ENCODE data around the gene TYK2. TPM values are rescaled to one million over a fixed set of nuclear protein-coding genes. Genes with fewer than 3 reads are reported as not detected.
A peak's percentile ranks its signal among the peaks of the same experiment; 100 is the strongest.

TYK2 gene
- total RNA-seq = 10 to 100 TPM; 50.5 to 71.6 (median 65.9) TPM

GRCh38 chr19:10380313-10381102, at the start of gene TYK2:
TYK2 (minus strand) TSS chr19:10380572; CDS start chr19:10378406, 2,166 bp downstream.
- intact Hi-C loops (cut with DNase I) = no loop called here
- H3K9me3 ChIP-seq = no peaks in the 10 kb centered on the region
- H3K4me1 ChIP-seq = peaks cover 11 to 30% (median 20%) of the 10 kb centered on the region in 4 donors
- 0% methylated on average over 9 of the region's 58 CpGs for WGBS
- no peaks in the 10 kb centered on the region for H3K27me3 ChIP-seq
- peaks cover 4 to 26% (median 20%) of the 10 kb centered on the region in 4 donors for H3K36me3 ChIP-seq
- TF ChIP-seq POLR2AphosphoS5 (IDR thresholded peaks at IDR 0.05) (peak; percentile 82 to 87), POLR2A (IDR thresholded peaks at IDR 0.05; ENCODE audit: low read depth) (no peak), CTCF (IDR thresholded peaks at IDR 0.05) (peak in 1 of 3 experiments; percentile 9)
- peak within 1 kb of the TSS; percentile 88 to 99 (median 98) for H3K4me3 ChIP-seq
- peak within 1 kb of the TSS; percentile 84 to 88 (median 86) for H3K27ac ChIP-seq (replicated peaks in 1 of 4)
- peak; percentile 100 for DNase-seq (ENCODE audit: extremely low spot score)

- H3K27me3 ChIP-seq = peaks cover 0 to 43% (median 11%) of the 10 kb centered on the region in 4 donors
- TF ChIP-seq POLR2AphosphoS5 (IDR thresholded peaks at IDR 0.05) = no peak
- WGBS = 69% methylated on average over 5 of the region's 5 CpGs
These were observed 48.6 kb upstream of the TYK2 start for GRCh38 chr19:10428996-10429381.

GRCh38 chr19:10427169-10427568, 46.8 kb upstream of the TYK2 start:
- H3K4me1 ChIP-seq = peaks cover 19 to 34% (median 28%) of the 10 kb centered on the region in 4 donors
- no peak overlapping the region for H3K27ac ChIP-seq (replicated peaks in 1 of 4)
- intact Hi-C loops (cut with DNase I) = no loop called here
- no peak overlapping the region for H3K4me3 ChIP-seq
- TF ChIP-seq EP300 (IDR thresholded peaks at IDR 0.05) = no peak
- no peak for TF ChIP-seq POLR2AphosphoS5 (IDR thresholded peaks at IDR 0.05)
- no peak for TF ChIP-seq POLR2A (IDR thresholded peaks at IDR 0.05; ENCODE audit: low read depth)
- TF ChIP-seq CTCF (IDR thresholded peaks at IDR 0.05) = no peak
- 77% methylated on average over 6 of the region's 6 CpGs for WGBS
- peaks cover 0 to 61% (median 26%) of the 10 kb centered on the region in 4 donors for H3K27me3 ChIP-seq
- no peaks in the 10 kb centered on the region for H3K36me3 ChIP-seq
- H3K9me3 ChIP-seq = no peaks in the 10 kb centered on the region
- no peak for DNase-seq (ENCODE audit: extremely low spot score)

More at GRCh38 chr19:10428996-10429381, 48.6 kb upstream of the TYK2 start:
- no peak overlapping the region for H3K4me3 ChIP-seq
- H3K4me1 ChIP-seq = peaks cover 22 to 45% (median 42%) of the 10 kb centered on the region in 4 donors
- no peak overlapping the region for H3K27ac ChIP-seq (replicated peaks in 1 of 4)
- no peak for DNase-seq (ENCODE audit: extremely low spot score)
- intact Hi-C loops (cut with DNase I) = no loop called here
- H3K9me3 ChIP-seq = no peaks in the 10 kb centered on the region
- no peaks in the 10 kb centered on the region for H3K36me3 ChIP-seq

- Histone ChIP-seq H3K9me3 (no peaks in the 10 kb centered on the region), H3K4me1 (peaks cover 31 to 42% (median 35%) of the 10 kb centered on the region in 4 donors), H3K27me3 (peaks cover 9 to 78% (median 55%) of the 10 kb centered on the region in 4 donors), H3K4me3 (peak overlapping the region; percentile 34 to 52 (median 38)), H3K27ac (replicated peaks in 1 of 4) (no peak overlapping the region), H3K36me3 (no peaks in the 10 kb centered on the region)
- no peak for TF ChIP-seq POLR2A (IDR thresholded peaks at IDR 0.05; ENCODE audit: low read depth)
- peak in 1 of 2 donors; percentile 45 for TF ChIP-seq POLR2AphosphoS5 (IDR thresholded peaks at IDR 0.05)
- TF ChIP-seq EP300 (IDR thresholded peaks at IDR 0.05) = no peak
- TF ChIP-seq CTCF (IDR thresholded peaks at IDR 0.05) = peak in 2 of 3 experiments; percentile 80 to 89
- no peak for DNase-seq (ENCODE audit: extremely low spot score)
- intact Hi-C loops (cut with DNase I) = loop anchor here (1.0 kb wide), 1 partner anchor 20 kb away; no protein-coding TSS in a partner anchor
- WGBS = under 1% methylated on average over 35 of the region's 38 CpGs
These were observed 43.8 kb upstream of the TYK2 start for GRCh38 chr19:10424011-10424637.

GRCh38 chr19:10422846-10423245, 42.5 kb upstream of the TYK2 start:
- no peak overlapping the region for H3K4me3 ChIP-seq
- no peaks in the 10 kb centered on the region for H3K9me3 ChIP-seq
- peaks cover 9 to 91% (median 68%) of the 10 kb centered on the region in 4 donors for H3K27me3 ChIP-seq
- intact Hi-C loops (cut with DNase I) = no loop called here
- no peak for DNase-seq (ENCODE audit: extremely low spot score)
- TF ChIP-seq EP300 (IDR thresholded peaks at IDR 0.05) (no peak), CTCF (IDR thresholded peaks at IDR 0.05) (no peak), POLR2AphosphoS5 (IDR thresholded peaks at IDR 0.05) (no peak), POLR2A (IDR thresholded peaks at IDR 0.05; ENCODE audit: low read depth) (no peak)
- no peaks in the 10 kb centered on the region for H3K36me3 ChIP-seq
- no peak overlapping the region for H3K27ac ChIP-seq (replicated peaks in 1 of 4)
- WGBS = 80% methylated on average over 3 of the region's 3 CpGs
- peaks cover 36 to 53% (median 42%) of the 10 kb centered on the region in 4 donors for H3K4me1 ChIP-seq
